DND-41 (cell line): ENCODE results near the gene COL6A3.

Experiments
- EZH2 ChIP-seq: IDR thresholded peaks from 3 replicates; pipeline ENCODE4 v1.6.1; 2012; ENCODE audit warnings: borderline replicate concordance, low read depth, mild to moderate bottlenecking, moderate library complexity, low read length, inconsistent platforms; ENCODE audit not compliant: severe bottlenecking
- TF ChIP-seq, protein P1 (sequence below): IDR thresholded peaks from 2 replicates; pipeline ENCODE4 v1.5.1; 2012; ENCODE audit warnings: borderline replicate concordance, low read length, moderate library complexity, mild to moderate bottlenecking; ENCODE audit not compliant: poor library complexity, severe bottlenecking; ENCODE audit errors: extremely low read depth

DNA sequence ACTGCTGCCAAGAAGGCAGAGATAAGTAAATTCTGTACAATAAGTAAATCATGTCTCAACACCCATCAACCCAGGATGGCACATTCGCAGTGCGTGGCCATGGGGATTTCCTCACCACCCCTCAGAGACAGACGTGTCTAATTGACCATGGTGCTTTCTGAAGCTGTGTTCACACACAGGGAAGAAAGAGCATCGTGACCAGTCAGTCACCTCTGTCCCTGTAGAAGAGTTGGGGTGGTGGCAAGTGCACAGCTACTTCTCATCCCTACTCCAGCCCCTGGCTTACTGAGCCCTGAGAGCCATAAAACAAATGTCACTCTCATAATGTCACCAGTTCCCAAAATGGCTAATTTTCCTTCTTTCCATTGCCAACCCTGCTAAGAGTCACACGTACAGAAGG, 41.8 kb upstream of the COL6A3 start:
- TF ChIP-seq, protein P1, sequence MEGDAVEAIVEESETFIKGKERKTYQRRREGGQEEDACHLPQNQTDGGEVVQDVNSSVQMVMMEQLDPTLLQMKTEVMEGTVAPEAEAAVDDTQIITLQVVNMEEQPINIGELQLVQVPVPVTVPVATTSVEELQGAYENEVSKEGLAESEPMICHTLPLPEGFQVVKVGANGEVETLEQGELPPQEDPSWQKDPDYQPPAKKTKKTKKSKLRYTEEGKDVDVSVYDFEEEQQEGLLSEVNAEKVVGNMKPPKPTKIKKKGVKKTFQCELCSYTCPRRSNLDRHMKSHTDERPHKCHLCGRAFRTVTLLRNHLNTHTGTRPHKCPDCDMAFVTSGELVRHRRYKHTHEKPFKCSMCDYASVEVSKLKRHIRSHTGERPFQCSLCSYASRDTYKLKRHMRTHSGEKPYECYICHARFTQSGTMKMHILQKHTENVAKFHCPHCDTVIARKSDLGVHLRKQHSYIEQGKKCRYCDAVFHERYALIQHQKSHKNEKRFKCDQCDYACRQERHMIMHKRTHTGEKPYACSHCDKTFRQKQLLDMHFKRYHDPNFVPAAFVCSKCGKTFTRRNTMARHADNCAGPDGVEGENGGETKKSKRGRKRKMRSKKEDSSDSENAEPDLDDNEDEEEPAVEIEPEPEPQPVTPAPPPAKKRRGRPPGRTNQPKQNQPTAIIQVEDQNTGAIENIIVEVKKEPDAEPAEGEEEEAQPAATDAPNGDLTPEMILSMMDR, result no peak
- TF ChIP-seq EZH2, result no peak
